Heart right ventricle (tissue), 16 donors: ENCODE data around the gene PRICKLE2. TPM values are rescaled to one million over a fixed set of nuclear protein-coding genes. Genes with fewer than 3 reads are reported as not detected.

Experiments
- ATAC-seq, 8 donors: fragments of 200-7000 bp; cut with Tn5 transposase; one replicate each; pipeline ENCODE4 v1.9.1; 2020; ENCODE audit warnings: mild to moderate bottlenecking in 8 of 8, moderate library complexity in 8 of 8, moderate number of reproducible peaks in 1 of 8
- DNase-seq, 2 donors: peaks; one replicate each; pipeline ENCODE4 v3.0.0-alpha.2; 2020
- H3K27ac ChIP-seq, 10 donors: fragments of 200-600 bp; sonication (generic) in 2 of 10; one replicate each; pipeline versions ENCODE4 v1.5.0 to v1.8.0; 2020 to 2022; ENCODE audit warnings: mild to moderate bottlenecking in 3 of 10
- H3K27me3 ChIP-seq, 7 donors: fragments of 200-600 bp; one replicate each; pipeline ENCODE4 v1.8.0; 2021 to 2022; ENCODE audit warnings: mild to moderate bottlenecking in 2 of 7
- H3K36me3 ChIP-seq, 9 donors: fragments of 200-600 bp; sonication (generic) in 1 of 9; one replicate each; pipeline versions ENCODE4 v1.5.0 to v1.8.0; 2020 to 2022; ENCODE audit warnings: mild to moderate bottlenecking in 2 of 9
- H3K4me1 ChIP-seq, 9 donors: fragments of 200-600 bp; sonication (generic) in 1 of 9; one replicate each; pipeline versions ENCODE4 v1.5.0 to v1.8.0; 2020 to 2022; ENCODE audit warnings: mild to moderate bottlenecking in 4 of 9
- H3K4me3 ChIP-seq, 10 donors: fragments of 200-600 bp; sonication (generic) in 2 of 10; one replicate each; pipeline versions ENCODE4 v1.5.0 to v1.8.0; 2020 to 2022; ENCODE audit warnings: mild to moderate bottlenecking in 7 of 10, moderate library complexity in 2 of 10
- H3K9me3 ChIP-seq, 11 donors: fragments of 200-600 bp in 10 of 11; sonication (generic) in 2 of 11; one replicate each; pipeline versions ENCODE4 v1.5.0 to v1.8.0; 2013 to 2022; ENCODE audit warnings: mild to moderate bottlenecking in 2 of 11, control low read depth in 1 of 11, moderate library complexity in 1 of 11
- WGBS, 2 donors: extraction: QIAGEN DNeasy Blood & Tissue Kit; methylation state at CpG; one replicate each; pipeline ENCODE4 v1.1.7; 2013; ENCODE audit warnings: inconsistent platforms in 1 of 2; 5-methylcytosine and 5-hydroxymethylcytosine counted together
- intact Hi-C, 10 donors: fragments of 100-400 bp; cut with DNase I; formaldehyde crosslinking; loops; one replicate each; pipeline versions ENCODE4 v1.11.1 to v1.14.2; 2022
- polyA plus RNA-seq, 2 donors: library from polyadenylated mRNA; stranded (reverse); fragments of 200-250 nt; gene quantifications; one replicate each; pipeline ENCODE4 v1.2.3, GENCODE V29; 2013
- total RNA-seq, 10 donors: library from RNA; stranded (reverse); fragmentation: NEBNext Ultra II Directional in 3 of 10; extraction: Animal tissue kit (Norgen Biotek cat#: 25700) in 3 of 10; gene quantifications; one replicate each; pipeline versions ENCODE4 v1.2.1 to v1.2.4, GENCODE V29; 2021 to 2023
- TF ChIP-seq, protein P1 (sequence below), 9 donors: fragments of 200-600 bp; sonication (generic) in 2 of 9; IDR thresholded peaks; one replicate each; pipeline versions ENCODE4 v1.5.0 to v1.8.0; 2021 to 2022; ENCODE audit warnings: antibody characterized with exemption in 9 of 9, mild to moderate bottlenecking in 5 of 9, moderate library complexity in 1 of 9
- donor health status: Arrhythmogenic right ventricular cardiomyopathy.
- donor health status: ischemic (EF 13 %, LVEDD 7.1; RV severe dilation, severe dysfunction).
- donor health status: healthy with polysubstance abuse.
- donor health status: DM: no; HTN: yes; CAD: no.
- donor health status: DM: no; HTN: no; CAD: no.
- donor health status: ischemic (EF 25% LVEDD 6.9; RV normal size, moderate dysfunction).
- donor health status: ischemic (EF 25% LVEDD 5.7; RV mildly dilated, moderate dysfunction).
- donor health status: healthy.
- donor health status: DM: yes; HTN: yes; CAD: no.
- donor health status: Ischemic cardiomyopathy.
- donor health status: ischemic (EF 35%, LVEDD 5.7; RV mildly dilated, moderate dysfunction).
- donor health status: nonischemic (EF 11% LVEDD 7.7; RV severe dilation, severe dysfunction).
- donor health status: DM: yes; HTN: yes; CAD: no.
- donor health status: PGD.
- donor health status: ischemic (EF 29% LVEDD 5.4; RV normal size, mild dysfunction).
- donor health status: nonischemic (EF 23%, LVEDD 6.1; RV moderate dilation, normal function).

Gene PRICKLE2
- total and polyA plus RNA-seq, 12 donors = 1.8 to 12.2 (median 8.1) TPM

DNA sequence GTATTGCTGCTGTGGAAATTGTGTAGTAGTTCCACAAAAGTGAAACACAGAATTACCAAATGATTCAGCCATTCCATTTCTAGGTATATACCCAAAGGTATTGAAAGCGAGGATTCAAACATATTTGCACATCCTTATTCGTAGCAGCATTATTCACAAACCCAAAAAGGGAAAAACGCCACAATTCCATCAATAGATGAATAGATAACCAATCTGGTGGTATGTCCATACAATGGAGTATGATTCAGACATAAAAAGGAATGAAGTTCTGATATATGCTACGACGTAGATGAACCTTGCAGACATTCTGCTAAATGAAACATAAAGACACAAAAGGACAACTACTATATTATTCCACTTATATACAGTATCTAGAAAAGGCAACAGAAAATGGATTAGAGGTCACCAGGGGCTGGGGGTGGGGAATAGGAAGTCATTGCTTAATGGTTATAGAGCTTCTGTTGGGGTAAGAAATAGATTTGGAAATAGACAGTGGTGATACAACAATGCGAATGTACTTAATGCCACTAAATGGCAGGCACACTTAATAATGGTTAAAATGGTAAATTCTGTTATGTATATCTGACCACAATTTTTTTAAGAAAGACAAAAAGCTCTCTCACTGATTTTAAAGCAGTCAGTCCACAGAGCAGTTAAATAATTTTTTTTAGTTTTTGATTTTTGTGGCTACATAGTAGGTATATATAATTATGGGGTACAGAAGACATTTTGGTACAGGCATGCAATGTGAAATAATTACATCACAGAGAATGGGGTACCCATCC is 150.2 kb downstream of the PRICKLE2 start:
- Histone ChIP-seq H3K27me3 (no peaks in the 10 kb centered on the region), H3K27ac (no peak overlapping the region), H3K4me3 (no peak overlapping the region), H3K36me3 (no peaks in the 10 kb centered on the region), H3K4me1 (peaks cover 0 to 14% (median 5%) of the 10 kb centered on the region in 9 donors), H3K9me3 (no peaks in the 10 kb centered on the region)
- ATAC-seq = no peak
- DNase-seq = no peak
- 95 to 96% methylated on average over 6 of the region's 6 CpGs for WGBS, 2 donors
- intact Hi-C loops = no loop called here
- TF ChIP-seq, protein P1, sequence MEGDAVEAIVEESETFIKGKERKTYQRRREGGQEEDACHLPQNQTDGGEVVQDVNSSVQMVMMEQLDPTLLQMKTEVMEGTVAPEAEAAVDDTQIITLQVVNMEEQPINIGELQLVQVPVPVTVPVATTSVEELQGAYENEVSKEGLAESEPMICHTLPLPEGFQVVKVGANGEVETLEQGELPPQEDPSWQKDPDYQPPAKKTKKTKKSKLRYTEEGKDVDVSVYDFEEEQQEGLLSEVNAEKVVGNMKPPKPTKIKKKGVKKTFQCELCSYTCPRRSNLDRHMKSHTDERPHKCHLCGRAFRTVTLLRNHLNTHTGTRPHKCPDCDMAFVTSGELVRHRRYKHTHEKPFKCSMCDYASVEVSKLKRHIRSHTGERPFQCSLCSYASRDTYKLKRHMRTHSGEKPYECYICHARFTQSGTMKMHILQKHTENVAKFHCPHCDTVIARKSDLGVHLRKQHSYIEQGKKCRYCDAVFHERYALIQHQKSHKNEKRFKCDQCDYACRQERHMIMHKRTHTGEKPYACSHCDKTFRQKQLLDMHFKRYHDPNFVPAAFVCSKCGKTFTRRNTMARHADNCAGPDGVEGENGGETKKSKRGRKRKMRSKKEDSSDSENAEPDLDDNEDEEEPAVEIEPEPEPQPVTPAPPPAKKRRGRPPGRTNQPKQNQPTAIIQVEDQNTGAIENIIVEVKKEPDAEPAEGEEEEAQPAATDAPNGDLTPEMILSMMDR (IDR thresholded peaks at IDR 0.05) = no peak

DNA sequence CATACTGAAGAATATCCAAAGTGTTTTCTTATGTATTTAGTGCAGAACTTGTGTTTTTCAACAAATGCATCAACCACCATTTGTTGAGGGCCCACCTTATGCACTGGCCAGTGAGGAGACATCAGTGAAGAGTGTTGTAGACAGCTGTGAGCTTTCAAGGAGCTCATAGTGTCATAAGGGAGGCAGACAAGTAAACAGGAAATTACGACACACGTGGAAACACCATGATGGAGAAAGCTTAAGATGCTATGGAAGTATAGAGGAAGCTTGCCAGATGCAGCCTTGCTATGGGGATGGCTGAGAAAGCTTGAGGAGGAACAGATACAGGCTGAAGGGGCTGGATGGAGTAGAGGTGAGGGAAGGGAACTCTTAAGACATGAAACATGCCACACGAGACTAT is 151.2 kb downstream of the PRICKLE2 start:
- Histone ChIP-seq H3K27me3 (no peaks in the 10 kb centered on the region), H3K27ac (no peak overlapping the region), H3K4me1 (peaks cover 0 to 14% (median 5%) of the 10 kb centered on the region in 9 donors), H3K4me3 (no peak overlapping the region), H3K36me3 (no peaks in the 10 kb centered on the region), H3K9me3 (no peaks in the 10 kb centered on the region)
- 60 to 74% methylated on average over 3 of the region's 3 CpGs for WGBS, 2 donors
- intact Hi-C loops = no loop called here
- ATAC-seq (peak in 1 of 8 donors; percentile 33), DNase-seq (no peak)
- TF ChIP-seq, protein P1 (IDR thresholded peaks at IDR 0.05) = no peak

DNA sequence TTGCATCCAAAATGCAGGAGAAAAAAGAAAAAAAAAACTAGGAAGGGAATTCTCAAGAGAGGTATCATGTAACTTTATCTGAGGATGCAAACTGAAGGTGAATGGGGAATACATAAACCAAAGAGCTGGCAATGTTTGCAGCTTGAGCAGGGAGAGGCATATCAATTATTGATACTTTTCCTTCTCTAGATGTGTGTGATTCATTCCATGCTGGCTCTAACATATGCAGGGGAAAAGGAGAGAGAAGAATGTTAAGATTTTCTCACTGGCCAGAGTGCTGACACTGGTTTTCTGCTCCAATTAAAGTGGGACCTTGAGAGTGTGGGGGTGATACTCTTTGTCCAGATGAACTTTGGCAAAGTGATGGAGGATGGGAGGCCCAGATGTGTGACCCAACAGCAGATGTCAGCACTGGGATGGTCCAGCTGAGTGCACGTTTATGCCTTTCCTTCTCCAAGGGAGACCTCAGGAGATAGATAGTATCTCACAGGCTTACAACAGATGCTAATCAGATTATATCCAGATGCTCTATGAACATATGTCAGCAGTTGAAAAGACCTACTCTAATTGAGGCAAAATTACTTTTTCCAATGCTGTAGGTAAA is 152.0 kb downstream of the PRICKLE2 start:
- Histone ChIP-seq H3K27ac (no peak overlapping the region), H3K4me3 (no peak overlapping the region), H3K36me3 (no peaks in the 10 kb centered on the region), H3K4me1 (peaks cover 0 to 14% (median 5%) of the 10 kb centered on the region in 9 donors), H3K9me3 (no peaks in the 10 kb centered on the region), H3K27me3 (no peaks in the 10 kb centered on the region)
- intact Hi-C loops = no loop called here
- WGBS, 2 donors = 13% methylated on average over 1 of the region's 1 CpG
- ATAC-seq = peak in 5 of 8 donors; percentile 34 to 58 (median 46)
- TF ChIP-seq, protein P1 (IDR thresholded peaks at IDR 0.05) = peak in 2 of 9 donors; percentile 31 to 35
- DNase-seq = peak in 1 of 2 donors; percentile 16

DNA sequence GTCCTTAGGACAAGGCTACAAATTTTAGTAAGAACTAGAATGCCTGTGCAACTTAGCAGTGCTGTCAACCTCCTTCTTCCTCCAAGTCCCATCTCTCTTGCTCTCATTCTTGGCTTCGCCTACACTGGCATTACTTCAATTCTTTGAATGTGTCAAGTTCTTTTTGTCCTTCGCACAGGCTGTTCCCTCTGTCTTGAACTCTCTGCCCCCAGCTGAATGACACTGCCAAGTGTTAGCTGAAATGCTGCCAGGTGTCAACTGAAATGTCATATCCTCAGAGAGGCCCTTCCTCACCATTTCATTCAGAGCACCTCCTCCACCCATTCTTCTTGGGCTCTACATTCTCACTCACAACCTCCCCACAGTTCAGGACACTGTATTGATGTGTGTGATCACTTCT is 153.1 kb downstream of the PRICKLE2 start:
- Histone ChIP-seq H3K4me3 (no peak overlapping the region), H3K27ac (no peak overlapping the region), H3K36me3 (no peaks in the 10 kb centered on the region), H3K9me3 (no peaks in the 10 kb centered on the region), H3K27me3 (no peaks in the 10 kb centered on the region), H3K4me1 (peaks cover 0 to 22% (median 13%) of the 10 kb centered on the region in 9 donors)
- 74 to 88% methylated on average over 2 of the region's 2 CpGs for WGBS, 2 donors
- DNase-seq = no peak
- TF ChIP-seq, protein P1 (IDR thresholded peaks at IDR 0.05) = no peak
- intact Hi-C loops = no loop called here
- ATAC-seq = no peak
